KOPT-K1 (cell line): ENCODE measurements around the gene HDGFL1.

ENCODE experiments used
- H3K27ac ChIP-seq: fragments of 200-600 bp; sonication (generic); 2 replicates; pipeline ENCODE4 v1.5.1; 2016; ENCODE audit warnings: antibody characterized with exemption, mild to moderate bottlenecking, low read depth, low read length; ENCODE audit not compliant: poor library complexity, severe bottlenecking
- H3K36me3 ChIP-seq: fragments of 200-600 bp; sonication (generic); 2 replicates; pipeline ENCODE4 v1.5.1; 2017; ENCODE audit warnings: antibody characterized with exemption, mild to moderate bottlenecking, low read length, moderate library complexity; ENCODE audit not compliant: insufficient read depth
- H3K9me3 ChIP-seq: fragments of 200-600 bp; sonication (generic); 2 replicates; pipeline ENCODE4 v1.5.1; 2017; ENCODE audit warnings: antibody characterized with exemption, low read length, mild to moderate bottlenecking; ENCODE audit not compliant: insufficient read depth, poor library complexity, severe bottlenecking

HDGFL1 gene

DNA sequence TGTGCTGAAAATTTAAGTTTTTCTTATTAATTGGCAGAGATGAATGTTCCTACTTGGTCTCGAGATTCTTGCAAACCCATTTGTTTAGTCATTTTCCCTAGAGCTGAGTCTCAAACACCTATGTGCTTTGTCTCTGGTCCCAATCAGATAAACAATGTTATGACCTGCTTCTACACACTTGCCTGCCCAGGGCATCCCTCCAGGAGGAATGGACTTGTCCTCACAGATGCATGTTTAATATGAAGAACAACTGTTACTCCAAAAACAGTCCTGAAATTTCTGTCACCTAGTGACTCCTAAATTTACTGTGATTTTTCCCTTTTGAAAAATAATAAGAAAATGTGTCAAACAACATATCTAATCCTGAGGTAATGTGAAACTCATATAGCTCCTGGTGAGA lies 43.7 kb downstream of the HDGFL1 start:
- Histone ChIP-seq H3K9me3 (peaks cover 4% of the 10 kb centered on the region), H3K36me3 (no peaks in the 10 kb centered on the region), H3K27ac (no peak overlapping the region)

DNA sequence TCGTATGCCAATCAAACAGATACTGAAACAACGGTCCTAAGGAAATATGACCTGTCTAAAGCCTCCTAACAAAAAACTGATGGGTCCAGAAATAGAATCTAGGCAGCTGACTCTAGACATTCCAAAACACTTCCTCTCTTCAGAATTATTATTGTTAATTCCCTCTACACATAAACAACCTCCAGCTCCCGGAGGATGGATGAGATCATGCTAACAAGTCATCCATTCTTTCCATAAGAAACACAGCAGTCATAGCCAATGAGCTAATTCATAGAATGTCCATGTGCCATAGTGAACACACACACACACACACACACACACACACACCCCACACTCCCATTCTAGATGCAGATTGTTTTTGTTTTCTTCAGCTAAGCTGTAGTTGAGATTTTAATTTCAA lies 44.3 kb downstream of the HDGFL1 start:
- no peak overlapping the region for H3K27ac ChIP-seq
- H3K36me3 ChIP-seq: no peaks in the 10 kb centered on the region
- peaks cover 4% of the 10 kb centered on the region for H3K9me3 ChIP-seq

DNA sequence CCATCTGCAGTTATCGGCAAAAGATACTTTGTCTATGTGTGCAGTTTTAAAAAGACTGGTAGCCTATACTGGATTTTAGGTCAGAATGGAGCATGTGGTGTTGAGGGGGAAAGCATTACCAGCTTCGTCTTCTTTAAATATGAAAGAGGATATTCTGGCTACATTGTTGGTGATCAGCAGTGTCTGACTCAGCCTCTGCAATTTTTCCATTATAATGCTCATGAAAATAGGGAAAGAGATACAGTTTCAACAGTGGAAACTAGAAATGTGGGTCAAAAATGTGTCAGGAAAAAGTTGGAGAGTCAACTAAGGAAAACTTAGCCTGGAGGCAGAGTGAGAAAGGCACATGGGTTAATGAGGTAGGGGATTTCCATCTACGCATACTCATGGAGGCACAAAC lies 45.2 kb downstream of the HDGFL1 start:
- H3K9me3 ChIP-seq: peaks cover 4% of the 10 kb centered on the region

DNA sequence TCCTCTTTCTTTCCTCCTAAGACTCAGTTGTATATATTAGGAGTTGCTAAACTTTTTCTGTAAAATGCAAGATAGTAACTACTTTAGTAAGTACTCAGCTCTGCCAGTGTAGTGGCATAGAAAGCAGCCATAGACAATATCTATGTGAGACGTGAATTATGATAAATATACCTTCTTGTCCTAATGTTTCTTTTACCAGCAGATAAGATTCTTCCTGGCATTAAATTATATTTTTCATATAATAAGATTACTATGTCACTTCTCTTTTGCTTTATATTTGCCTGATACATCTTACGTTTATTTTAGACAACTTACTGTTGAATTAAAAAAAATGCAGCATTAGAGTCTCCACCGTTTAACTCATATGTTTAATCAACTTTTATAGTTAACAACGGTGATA lies 51.7 kb downstream of the HDGFL1 start:
- Histone ChIP-seq H3K9me3 (peaks cover 4% of the 10 kb centered on the region), H3K36me3 (no peaks in the 10 kb centered on the region), H3K27ac (no peak overlapping the region)

More for the DNA sequence above, 45.2 kb downstream of the HDGFL1 start:
- no peaks in the 10 kb centered on the region for H3K36me3 ChIP-seq
- H3K27ac ChIP-seq: no peak overlapping the region
